NCI-H1092 (cell line): ENCODE results near the gene KLHL7.
"Not testable (repeated sequence)": the region's sequence is repeated elsewhere in the genome, so short reads cannot be mapped to it uniquely, and the experiment has no call there.

Source experiments
- DNase-seq: peaks from one replicate; lab custom pipeline; 2025; lab: John Stamatoyannopoulos, UW

Gene KLHL7

DNA sequence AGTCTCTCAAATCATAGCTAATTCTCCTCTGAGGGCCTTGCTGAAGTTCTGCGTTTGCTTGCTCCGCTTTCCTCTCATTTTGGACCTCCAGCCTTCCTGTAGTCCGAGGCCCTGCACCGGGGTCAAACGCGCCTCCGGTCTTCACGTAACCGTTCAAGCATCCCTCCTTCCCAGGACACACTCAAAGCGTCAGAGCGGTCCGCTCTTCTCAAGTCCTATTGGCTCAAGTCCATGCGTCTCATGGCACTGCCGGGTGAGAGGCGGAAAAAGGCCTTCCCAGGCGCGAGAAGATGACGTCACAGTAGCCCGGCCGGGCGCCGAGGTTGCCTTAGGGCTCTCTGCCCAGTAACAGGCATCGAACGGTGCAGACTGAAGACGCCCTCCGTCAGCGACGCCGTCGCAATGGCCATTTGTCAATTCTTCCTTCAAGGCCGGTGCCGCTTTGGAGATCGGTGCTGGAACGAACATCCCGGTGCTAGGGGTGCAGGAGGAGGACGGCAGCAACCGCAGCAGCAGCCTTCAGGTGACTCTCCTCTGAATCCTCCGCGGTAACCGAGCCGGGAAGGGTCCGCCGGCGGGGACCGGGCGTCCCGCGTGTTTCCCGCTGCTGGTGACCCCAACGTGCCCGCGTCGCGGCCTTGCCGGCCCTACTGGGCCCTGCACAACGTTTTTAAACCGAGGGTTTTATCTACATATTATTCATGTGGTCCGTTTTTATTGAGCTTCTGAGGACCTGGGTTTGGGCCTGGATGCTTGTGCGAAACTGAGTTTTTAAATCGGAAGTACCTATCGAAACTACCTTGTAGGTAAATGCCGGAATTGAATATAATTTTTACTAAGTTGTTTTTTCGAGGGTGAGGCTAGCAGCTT, 76.3 kb downstream of the KLHL7 start, which contains the start of gene NUP42:
TSS of gene NUP42 (plus strand) at position 365 of the 870 bp plus-strand sequence. CDS start at position 403, 38 bp downstream.
- DNase-seq: peak; percentile 99

- DNase-seq: no peak
Measured at GRCh38 chr7:23183279-23184012, 77.9 kb downstream of the KLHL7 start.

DNA sequence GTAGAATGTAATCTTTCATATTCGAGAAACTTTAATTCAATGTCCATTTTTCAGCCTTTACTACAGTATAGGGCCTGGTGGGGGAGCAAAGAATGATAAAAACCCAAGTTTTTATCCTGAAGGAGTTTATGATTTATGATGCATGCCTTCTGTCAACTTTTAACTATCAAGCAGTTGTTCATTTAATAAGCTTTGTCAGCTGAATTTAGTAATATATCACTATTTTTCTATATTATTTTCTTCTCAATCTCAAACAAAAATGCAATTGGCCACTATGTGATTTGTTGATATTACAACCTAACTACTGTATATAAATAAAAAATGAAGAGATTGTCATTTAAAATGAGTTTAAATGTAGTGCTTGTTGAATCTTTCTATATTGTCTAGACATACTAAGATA, 78.7 kb downstream of the KLHL7 start:
- DNase-seq: no peak

DNA sequence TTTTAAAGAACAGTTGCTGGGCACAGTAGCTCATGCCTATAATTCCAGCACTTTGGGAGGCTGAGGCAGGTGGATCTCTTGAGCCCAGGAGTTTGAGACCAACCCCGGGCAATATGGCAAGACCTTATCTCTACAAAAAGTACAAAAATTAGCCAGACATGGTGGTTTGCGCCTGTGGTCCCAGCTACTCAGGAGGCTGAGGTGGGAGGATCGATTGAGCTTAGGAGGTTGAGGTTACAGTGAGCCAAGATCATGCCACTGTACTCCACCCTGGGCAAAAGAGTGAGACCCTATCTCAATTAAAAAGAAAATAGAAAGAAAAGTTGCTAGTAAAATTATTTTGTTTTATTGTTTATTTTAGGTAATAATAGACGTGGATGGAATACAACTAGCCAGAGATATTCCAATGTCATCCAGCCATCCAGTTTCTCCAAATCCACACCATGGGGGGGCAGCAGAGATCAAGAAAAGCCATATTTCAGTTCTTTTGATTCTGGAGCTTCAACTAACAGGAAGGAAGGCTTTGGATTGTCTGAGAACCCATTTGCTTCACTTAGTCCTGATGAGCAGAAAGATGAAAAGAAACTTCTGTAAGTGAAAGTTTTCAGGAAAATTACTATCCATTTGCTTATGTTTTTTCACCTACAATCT, 79.2 kb downstream of the KLHL7 start:
- no peak for DNase-seq

- DNase-seq: no peak
Measured at GRCh38 chr7:23185980-23186379, 80.4 kb downstream of the KLHL7 start.

GRCh38 chr7:23191022-23191421, 85.4 kb downstream of the KLHL7 start:
- no peak for DNase-seq

DNA sequence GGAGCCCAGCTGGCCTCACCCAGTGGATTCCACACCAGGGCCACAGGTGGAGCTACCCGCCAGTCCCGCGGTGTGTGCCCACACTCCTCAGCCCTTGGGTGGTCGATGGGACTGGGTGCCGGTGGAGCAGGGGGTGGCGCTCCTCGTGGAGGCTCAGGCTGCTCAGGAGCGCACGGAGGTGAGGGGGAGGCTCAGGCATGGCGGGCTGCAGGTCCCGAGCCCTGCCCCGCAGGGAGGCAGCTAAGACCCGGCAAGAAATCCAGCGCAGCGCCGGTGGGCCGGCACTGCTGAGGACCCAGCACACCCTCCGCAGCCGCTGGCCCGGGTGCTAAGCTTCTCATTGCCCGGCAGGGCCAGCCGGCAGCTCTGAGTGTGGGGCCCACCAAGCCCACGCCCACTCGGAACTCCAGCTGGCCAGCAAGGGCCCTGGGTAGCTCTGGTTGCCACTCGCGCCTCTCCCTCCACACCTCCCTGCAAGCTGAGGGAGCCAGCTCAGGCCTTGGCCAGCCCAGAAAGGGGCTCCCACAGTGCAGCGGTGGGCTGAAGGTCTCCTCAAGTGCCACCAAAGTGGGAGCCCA, 88.2 kb downstream of the KLHL7 start:
- not testable (repeated sequence) for DNase-seq

DNA sequence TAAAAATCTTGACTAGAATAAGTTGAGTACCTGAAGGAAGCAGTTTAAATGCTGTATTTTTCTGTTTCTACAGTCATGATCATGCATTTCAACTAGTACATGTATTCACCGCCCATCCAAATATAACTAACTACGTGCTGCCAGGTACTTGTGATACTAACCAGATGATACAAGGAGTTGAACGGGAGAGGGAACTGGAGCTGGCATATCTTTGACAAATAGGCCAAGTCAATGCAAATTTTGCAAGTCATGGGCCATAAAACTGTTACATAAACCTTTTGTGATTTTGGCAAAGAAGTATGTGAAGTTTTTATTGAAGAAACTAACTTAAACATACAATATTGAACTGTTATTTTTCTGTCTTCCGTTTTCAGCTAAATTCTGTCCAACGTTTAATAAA, 90.7 kb downstream of the KLHL7 start:
- no peak for DNase-seq

GRCh38 chr7:23197745-23198144, 92.2 kb downstream of the KLHL7 start:
- not testable (repeated sequence) for DNase-seq

GRCh38 chr7:23200331-23200730, 94.7 kb downstream of the KLHL7 start:
- DNase-seq: no peak

DNA sequence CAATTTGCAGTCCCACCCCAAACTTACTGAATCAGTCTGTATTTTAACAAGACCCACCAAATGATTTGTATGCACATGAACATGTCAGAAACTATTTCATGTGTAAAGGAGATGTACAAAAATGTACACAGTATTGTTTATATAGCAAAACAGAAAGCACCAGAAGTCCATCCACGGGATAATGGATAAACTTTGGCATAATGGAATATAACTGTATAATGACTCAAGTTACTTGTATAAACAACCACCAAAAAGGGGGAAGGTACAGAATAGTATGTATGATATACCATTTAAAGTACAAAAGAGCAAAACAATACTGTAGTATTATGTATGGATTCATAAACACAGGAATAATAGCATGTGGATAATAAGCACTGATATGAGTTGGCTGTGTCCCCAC, 98.7 kb downstream of the KLHL7 start:
- no peak for DNase-seq

GRCh38 chr7:23205577-23205908, 100.0 kb downstream of the KLHL7 start:
- DNase-seq: no peak

DNA sequence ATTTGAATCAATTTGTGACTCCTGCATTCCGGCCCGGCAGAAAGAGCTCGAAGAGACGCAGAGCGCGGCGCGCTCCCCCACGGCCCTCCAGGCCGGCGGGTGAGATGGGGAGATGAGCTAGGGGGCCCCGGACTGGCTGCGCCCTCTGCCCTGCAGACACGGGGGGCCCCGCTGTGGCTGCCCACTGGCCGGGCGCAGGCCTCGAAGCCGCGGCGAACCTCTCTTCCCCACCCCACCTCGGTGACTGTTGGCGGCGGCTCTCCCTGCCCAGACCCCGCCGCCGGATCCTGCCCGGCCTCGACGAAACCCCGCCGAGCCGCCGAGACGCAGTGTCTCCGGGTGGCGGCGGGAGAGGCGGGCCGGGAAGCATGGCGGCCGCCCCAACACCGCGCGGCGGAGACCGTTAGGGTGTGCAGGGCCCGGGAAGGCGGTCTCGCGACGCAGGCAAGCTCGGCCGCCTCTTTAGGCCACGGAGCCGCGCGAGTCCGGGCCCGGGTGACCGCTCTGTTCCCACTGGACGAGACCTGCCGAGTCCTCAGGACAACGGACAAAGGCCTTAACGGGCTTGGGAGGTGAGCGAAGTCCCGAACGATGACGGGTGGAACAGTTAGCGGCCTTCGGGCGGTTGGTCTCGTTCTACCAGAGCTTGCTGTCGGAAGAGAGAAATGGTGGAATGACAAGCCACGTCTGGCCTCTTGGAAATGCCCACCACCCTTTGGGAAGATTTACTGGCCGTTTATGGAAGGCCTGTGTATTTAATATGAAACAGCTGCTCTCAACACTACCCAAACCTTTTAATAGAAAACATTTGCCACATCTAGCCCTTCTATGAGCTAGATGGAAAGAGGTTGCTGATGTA, 100.6 kb downstream of the KLHL7 start:
- no peak for DNase-seq

DNA sequence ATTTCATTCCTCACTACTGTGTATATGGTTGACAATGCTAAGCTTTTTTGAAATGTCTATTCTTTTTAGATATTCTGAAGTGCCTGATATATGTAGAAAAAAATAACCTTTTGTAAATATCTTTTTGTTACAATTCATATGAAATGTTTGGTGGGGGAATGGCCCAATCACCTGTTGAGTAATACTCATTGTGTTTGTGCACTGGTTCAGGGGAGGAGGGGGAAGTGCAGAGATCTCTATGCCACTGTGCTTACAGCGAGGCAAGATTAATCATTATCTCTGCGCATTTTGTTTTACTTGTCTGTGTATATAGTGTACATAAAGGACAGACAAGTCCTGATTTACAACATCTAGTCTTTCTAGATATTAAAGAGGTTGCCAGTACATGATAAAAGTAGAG, 101.4 kb downstream of the KLHL7 start:
- no peak for DNase-seq

- DNase-seq: no peak
Measured at GRCh38 chr7:23207884-23208283, 102.3 kb downstream of the KLHL7 start.

DNA sequence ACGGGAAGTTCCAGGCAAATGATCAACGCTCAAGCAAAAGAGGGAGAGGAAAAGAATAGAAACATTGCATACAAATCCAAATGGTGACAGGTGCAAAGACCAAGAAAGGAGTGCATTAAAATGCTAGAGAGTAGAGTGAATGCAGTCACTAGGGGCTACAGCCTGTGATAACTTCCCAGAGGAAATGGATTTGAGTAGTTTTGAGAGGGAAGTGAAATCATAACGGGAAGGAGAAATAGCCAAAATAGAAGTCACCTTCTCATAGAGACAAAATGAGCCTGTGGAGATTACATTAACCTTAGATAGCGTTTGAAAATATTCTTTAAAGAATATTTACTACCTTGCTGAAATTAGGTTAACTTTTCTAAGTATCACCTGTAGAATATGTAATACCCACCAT, 102.7 kb downstream of the KLHL7 start:
- DNase-seq: no peak

GRCh38 chr7:23210506-23210905, 104.9 kb downstream of the KLHL7 start:
- no peak for DNase-seq

- no peak for DNase-seq
Measured at GRCh38 chr7:23211589-23211988, 106.0 kb downstream of the KLHL7 start.

- no peak for DNase-seq
Measured at GRCh38 chr7:23212395-23212794, 106.8 kb downstream of the KLHL7 start.

DNA sequence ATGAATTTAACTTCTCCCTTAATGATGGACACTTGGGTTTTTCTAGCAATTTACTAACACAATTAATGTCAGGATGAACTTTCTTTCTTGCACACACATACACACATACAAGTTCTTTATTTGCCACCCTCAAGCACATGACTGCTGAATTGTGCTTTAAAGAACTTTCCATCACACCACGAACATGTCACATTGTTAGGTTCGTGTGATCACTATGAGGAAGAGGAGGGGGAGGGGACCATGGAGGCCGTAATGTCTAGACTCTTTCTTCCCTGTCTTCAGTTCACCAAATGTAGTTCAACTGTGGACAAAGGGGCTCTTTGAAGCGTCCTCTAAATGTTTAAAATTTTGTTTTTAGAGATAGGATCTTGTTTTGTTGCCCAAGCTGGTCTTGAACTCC, 107.3 kb downstream of the KLHL7 start:
- DNase-seq: no peak

DNA sequence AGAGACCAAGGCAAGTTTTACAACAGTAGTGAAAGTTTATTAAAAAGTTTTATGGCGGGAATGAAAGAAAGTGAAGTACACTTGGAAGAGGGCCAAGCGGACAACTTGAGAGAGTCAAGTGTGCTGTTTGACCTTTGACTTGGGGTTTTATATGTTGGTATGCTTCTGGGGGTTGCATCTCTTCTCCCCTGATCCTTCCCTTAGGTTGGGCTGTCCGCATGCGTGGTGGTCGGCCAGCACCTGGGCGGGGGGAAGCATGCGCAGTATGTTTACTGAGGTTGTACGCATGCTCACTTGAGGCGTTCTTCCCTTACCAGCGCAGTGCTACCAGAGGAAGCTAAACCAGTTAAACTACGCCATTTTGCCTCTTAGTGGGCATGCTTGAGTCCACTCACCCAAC, 108.2 kb downstream of the KLHL7 start:
- DNase-seq: no peak

DNA sequence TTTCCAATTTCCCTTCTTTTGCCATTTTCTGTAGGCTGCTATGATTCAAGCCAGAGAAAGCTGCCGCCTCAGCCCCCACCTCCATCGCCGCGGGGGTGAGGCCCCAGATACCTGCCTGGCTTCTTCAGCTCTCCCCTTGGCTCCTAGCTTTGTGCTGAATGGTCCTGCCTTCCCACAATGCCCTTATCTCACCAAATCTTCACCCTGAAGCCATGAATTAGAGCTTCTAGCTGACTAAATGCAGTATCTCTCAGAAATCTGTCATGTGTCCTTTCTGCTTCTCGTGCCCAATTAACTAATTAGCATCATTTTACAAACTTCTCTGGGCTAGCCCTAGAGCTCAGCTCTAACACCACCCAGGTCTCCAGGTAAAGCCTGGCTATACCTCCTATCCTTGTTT, 108.8 kb downstream of the KLHL7 start:
- no peak for DNase-seq
